GM21381 (cell line): Measurements from ENCODE around the gene TTC23L.

Experiments
- ATAC-seq: cut with Tn5 transposase; IDR thresholded peaks from one replicate; pipeline ENCODE4 v1.9.1; 2021; ENCODE audit warnings: mild to moderate bottlenecking, moderate library complexity; ENCODE audit not compliant: unreplicated experiment

Gene TTC23L

DNA sequence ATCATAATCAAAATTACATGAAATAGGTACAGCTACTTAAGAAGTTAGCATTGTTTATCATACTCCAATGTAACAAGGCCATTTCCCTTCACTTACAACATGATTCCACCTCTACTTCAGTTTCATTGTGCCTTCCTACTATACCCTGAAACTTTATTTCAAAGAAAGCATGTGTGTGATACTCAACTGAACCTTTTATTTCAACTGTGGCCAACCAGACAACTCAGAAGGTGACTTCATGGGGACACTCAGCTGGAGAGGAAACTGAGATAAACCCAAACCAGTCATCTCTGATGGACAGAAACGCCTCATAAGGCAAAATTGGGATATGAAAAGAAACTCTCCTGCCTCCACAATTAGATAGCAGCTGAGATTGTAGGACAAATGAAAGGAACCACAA, 5.9 kb upstream of the TTC23L start:
- ATAC-seq: no peak

DNA sequence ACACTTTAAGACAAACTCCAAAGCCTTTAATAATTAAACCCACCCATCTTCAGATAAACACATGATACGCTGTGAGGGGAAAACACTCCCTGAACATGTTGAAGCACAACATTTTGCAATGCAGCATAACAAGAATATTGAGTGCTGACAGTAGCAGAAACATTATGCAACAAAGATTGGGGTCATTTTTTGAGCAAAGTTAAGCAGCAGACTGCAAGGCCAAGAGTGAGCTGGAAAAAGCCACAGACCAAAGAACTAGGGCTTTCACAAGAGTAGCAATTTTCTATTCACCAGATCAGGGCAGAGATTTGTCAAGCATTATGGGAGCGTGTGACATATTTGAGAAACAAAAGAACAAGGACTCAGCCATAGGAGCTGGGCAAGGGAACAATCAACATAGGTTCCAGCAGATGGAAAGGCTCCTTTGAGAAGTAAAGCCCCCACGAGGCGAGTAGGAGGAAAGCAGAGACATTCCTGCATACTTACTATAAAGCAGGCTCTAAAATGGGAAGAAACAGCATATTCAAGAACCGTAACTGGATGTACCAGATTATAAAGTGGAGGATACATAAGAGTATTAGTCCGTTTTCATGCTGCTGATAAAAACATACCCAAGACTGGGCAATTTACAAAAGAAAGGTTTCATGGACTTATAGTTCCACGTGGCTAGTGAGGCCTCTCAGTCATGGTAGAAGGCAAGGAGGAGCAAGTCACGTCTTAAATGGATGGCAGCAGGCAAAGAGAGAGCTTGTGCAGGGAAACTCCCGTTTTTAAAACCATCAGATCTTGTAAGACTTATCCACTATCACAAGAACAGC, 4.8 kb upstream of the TTC23L start:
- no peak for ATAC-seq

DNA sequence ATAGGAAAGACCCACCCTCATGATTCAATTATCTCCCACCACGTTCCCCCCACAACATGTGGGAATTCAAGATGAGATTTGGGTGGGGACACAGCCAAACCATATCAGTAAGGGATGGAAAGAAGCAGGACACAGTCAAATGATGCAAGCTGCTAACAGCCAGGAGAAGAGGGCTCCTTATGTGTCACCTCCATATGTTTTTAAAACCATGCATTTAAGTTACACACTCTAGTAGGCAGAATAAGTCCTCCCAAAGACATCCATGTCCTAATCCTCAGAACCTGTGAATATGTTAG, 4.2 kb upstream of the TTC23L start:
- no peak for ATAC-seq

DNA sequence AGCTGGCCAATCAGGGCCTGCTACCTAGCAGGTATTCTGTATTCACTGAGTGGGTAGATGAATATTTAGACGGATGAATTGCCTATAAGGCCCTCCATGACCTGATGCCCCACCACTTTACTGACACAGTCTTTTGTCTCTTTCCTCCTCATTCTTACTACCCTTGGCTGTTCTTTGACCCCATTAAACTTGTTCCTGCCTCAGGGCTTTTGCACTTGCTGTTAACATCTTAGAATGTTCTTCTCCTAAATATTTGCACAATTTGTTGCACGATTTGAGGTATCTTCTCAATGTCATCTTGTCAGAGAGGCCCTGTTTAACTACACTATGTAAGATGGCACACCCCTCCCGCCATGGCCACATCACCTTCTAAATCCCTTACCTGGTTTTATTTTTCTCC, 3.3 kb upstream of the TTC23L start:
- ATAC-seq: no peak

DNA sequence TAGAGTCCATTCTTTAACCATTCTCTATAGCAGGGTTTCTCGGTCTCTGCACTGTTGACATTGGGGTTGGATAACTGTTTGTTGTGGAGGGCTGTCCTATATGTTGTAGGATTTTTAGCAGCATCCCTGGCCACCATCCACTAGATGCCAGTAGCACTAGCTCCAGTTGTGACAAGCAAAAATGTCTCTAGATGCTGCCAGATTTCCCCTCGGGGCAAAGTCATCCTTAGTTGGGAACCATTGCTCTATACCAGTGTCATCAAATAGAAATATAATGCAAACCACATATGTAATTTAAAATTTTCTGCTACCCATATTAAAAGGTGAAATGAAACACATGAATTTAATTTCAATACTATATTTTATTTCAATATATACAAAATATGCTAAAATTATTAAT, 2.9 kb downstream of the TTC23L start:
- ATAC-seq: no peak

DNA sequence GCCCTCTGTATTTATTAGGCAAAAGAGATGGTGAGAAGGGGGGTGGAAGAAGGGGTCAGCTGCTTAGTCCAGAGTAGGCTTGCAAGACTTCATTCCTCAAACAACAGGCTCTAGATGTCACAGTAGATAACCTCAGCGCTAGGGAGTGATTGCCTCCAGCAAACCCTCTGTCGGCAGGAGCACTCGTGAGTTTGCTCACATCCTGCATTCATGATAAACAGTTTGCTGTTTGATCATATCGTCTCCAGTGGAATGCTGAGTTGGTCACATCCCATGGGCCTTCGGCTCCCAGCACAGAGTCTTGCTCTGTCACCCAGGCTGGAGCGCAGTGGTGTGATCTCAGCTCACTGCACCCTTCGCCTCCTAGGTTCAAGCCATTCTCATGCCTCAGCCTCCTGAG, 3.6 kb downstream of the TTC23L start:
- no peak for ATAC-seq

DNA sequence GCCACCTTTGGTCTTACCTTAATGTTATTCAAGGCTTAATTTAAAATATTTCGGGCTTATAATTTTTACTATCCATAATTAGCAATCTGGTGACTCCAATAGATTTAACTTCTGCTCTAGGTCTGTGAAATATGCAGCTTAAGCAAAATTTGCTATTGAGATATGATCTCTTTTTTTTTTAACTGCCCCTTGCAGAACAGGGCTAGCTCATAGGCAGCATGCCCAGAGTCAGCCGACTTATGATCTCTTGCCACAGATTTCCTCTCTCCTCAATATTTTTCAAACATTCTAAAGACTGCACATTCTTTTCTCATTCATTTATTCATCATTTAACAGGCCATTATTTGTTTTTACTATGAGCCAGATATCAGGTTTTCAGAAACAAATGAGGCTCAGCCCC, 4.5 kb downstream of the TTC23L start:
- no peak for ATAC-seq

DNA sequence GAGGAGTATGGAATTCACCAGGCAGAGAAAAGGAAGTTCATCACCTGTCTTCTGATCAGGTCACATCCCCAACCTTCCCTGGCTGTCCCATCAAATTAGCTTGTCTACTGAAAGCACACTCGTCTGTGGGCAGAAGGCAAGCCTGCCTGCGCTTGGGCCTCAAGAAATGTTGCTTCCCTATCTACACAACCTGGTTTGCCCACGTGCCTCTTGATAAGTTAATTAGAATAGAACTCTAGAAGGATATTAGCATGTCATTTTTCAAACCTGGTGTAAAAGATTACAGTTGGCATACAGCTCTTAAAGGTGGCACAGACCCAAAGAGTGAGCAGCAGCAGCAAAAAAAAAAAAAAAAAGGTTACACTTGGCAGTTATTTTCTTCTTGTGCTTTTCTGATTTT, 5.1 kb downstream of the TTC23L start:
- no peak for ATAC-seq

DNA sequence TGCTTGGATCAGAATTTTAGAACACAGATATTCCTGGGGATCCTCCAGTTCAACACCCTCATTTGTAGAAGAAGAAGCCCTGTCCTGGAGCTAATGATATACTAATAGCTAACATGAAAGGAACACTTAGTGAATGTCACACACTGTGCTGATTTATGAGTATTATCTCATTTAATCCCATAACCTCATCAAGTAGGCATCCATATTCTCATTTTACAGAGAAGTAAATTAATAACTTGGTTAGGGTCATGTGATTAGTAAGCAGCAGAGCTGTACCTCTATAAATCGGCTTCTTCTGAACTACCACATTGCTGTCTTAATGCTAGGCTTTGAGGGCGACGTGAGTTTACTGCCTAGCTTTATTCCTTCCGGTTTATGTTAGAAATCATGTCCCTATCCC, 6.0 kb downstream of the TTC23L start:
- ATAC-seq: no peak

DNA sequence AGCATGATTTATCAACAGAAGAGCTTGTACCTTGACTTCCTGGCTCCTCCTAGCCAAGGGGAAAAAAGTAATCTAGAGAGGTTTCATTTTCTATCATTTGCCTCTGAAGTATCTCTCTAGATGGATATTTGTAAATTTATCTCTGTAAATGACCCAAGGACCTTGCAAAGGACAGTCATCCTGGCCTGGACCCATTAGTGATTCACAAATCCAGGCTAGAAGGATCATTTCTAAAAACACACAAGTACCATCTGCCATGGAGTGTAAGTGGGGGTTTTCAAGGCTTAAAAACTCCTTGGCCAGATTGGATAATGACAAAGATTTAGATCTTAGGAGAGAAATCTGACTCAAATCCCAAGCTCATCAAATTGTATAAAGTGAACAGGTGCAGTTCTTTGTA, 8.1 kb downstream of the TTC23L start:
- ATAC-seq: no peak

DNA sequence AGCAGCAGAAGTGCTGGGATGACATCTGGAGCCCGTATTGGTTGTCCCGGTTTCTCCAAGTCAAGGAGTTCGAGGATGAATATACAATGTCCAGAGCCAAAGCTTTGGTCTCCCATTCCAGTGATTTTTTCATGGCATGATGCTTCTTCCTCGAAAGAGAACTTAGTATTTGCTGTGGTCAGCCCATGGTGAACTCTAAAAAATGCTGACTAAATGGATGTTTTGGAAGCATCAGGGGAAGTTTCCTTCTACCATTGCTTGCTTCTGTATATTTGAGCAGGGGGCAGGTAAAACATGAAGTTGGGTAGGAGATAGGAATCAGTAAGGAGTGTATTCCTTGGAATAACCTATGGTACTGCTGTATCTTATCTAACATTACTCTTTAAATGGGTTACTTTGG, 8.6 kb downstream of the TTC23L start:
- ATAC-seq: no peak

DNA sequence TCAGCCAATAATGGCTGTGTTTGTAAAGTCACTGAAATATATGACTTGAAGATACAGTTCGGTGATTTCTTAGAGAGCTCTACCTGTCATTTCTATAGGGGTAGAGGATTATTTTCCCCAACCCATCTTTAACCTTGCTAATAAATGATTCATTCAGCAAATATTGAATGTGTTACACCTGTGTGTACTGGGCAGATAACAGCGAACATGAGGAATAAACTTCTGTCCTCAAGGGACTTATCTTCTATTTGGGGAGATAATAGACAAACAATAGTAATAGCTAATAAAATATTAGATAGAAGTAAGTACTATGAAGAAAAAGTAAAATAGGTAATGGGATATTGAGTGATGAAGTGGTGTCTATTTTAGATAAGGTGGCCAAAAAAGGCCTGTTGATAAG, 9.3 kb downstream of the TTC23L start:
- ATAC-seq: no peak

DNA sequence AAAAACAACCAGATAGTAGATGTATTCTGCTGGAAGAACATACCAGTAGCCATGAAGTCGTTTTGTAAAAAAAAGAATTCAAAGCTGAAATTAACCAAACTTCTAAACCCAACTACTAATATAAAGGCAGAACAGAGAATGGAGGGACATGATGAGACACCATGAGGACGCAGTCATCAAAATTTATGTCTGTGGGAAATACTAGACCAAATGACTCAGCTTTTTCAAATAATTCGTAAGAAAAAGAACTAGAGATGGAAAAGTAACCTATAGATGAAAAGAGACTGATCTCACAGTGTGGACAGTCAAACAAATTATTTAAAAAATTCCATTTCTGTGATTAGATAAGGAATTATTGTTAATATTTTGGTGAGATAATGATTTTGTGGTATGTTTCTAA, 10.3 kb downstream of the TTC23L start:
- ATAC-seq: no peak

DNA sequence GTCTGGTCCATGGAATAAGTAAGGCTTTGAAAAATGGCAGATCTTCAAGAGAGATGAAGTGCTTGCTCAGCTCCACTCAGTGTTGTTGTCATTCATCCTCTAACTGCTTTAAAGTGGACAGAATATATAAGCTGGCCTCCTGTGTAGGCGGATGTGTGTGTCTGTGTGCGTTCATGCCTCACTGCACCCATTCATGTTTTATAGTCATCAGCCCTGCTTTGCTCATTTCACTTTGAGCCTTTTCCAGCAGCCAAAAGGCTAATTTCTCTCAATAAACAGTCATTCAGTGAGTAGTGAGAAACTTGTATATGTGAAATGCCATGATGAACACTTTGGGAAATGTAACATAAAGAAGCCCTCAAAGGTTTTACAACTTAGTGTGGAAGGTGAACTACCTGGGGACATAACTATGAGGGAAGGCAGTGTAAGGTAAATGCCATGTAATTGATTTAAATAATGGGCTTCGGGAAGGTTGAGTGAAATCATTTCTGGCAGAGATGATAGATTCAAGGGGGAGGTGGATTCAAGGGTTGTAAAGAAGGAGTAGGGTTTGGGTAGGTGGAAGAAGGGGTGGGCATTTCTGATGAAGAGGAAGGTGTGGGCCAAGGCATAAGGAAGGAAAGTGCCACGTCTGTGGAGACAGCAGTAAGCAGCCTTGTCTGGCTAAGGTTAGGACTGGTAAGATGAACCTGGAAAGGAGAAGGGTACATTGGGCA, 15.7 kb downstream of the TTC23L start:
- peak; percentile 90 for ATAC-seq

DNA sequence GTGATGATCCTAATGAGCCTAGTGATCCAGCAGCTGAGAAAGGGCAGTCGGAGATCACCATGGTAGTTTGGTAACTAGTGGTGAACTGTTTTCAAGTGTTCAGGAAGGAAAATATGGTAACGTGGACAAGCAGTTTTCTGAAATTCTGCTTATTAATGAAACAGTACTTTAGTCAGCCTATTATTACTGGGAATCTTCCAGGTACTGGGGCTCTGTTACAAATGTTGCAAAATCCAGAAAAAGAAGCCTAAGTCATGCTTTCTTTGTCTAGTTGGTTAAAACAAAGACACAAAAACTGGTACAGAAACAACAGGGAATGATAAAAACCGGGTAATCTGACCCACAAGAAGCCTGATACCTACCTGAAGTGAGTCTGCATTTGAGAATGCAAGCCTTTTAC, 18.2 kb downstream of the TTC23L start:
- no peak for ATAC-seq

DNA sequence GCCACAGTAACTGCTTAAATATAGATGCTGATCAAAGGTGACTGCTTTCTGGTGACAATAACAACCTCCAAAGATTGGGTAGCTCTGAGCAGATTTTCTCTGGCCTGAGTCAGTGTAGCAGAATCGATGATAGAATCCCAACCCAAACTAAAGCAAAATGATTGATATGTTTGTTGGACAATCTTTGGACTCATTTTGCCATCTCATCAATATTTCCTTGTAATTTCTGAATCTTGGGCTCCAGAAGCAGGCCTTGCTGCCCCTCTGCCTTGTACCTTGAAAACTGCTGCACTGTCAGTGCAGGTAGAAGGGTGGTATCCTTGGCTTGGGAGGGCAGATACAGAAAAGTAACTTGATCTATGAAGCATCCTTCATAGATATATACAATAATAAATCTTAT, 18.9 kb downstream of the TTC23L start:
- ATAC-seq: no peak

DNA sequence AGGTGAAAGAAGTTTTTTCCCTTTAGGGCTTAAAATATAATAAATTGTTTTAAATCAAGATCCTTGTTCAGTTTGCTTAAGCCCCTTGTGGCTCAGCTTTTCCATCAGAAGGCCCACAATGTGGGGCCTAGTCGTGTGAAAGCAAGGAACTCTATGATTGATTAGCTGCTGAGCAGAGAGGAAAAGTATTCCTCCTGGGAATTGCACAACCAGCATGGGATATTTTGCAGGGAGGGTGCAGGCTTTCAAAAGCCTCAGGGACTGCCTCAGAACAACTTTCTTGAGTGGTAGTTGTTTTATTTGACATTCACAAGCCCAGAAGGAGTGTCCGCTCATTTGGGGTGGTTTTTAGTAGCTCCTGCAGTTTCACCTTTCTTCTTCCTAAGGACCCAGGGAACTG, 19.8 kb downstream of the TTC23L start:
- ATAC-seq: no peak

DNA sequence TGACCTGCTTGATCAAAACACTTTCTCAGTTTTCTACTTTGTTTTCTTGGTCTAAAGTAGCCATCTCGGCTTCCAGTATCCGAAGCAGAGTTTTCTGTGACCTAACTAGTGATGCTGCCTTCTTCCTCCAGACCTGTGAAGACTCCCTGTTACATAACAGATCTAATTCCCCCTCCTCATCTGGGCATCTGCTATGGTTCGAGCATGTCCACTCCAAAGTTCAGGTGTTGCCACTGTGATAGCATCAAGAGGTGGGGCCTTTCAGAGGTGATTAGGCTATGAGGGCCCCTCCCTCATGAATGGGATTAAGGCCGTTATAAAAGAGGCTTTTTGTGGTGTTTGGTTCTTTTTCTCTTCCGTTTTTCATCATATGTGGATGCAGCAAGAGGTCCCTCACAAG, 20.3 kb downstream of the TTC23L start:
- ATAC-seq: no peak

DNA sequence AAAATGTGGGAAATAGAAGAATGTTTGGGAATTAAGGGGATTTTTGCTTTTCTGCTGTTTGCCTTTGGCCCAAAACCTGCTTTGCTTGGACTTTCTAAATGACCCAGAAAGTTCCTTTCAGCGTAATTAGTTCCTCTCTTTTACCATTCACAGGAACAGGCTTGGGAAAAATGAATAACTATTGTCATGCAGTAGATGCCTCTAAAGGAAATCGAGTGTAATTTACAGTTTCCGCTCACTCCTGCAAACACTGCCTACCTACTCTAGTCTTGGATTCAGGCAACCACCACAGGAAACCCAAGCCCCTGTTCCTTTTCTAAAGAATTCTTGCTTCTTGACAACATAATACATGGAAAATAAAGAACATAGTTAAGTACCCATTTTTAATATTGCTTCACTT, 25.0 kb downstream of the TTC23L start:
- no peak for ATAC-seq

DNA sequence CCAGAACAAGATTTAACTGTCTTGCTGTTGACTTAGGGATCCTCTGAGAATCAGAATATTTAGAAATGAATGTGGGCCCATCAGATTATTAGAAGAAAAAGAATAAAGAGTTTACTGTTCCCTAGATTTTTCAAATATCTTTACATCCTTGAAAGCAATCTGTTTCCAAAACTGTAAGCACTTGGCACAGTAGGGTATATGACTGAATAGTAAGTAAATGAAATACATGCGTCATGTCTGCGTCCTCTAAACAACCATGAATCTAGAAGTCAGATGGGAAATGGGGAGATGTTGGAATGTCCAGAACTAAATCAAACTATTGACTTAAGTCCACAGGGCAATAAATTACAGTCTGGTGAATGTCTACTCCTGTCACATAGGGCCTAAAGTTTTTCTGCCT, 26.1 kb downstream of the TTC23L start:
- no peak for ATAC-seq

DNA sequence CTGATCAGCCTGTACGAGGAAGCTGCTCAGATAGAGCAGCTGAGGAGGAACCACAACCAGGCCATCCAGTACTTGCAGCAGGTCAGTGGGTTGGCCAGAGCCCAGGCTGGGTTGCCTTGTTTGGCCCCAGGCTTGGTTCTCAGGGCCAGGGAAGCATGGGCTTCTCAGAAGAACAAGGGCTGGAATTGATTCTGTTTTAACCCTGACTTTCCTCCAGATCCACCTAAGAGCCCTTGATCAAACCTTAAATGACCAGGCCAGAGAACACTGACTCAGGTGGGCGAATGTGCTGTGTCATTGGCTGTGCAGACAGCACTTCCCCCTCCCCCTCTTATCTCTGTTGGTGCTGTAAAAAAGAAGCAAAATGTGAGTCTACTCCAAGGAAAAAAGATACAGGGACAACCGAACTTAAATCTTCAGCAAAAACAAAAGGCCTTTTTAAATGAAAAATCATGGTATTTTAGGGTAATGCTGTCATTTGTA, 28.1 kb downstream of the TTC23L start:
- ATAC-seq: no peak

DNA sequence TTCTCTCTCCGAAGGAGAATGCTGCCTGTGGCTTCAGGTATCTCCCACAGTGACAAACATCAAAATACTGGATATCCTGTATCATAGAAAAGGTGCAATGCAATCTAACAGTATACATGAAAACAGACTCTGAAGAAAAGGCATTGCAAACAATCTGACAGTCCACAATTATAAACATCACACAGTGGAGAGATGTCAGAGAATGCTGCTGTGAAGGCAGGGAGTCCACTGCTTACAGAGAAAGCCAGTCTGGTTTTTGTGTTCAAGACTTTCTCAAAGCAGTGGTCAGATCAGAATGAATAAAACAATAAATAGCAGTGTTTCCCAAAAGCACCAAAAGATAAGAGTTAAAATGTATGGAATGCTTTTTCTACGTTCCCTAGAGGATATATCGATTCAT, 28.7 kb downstream of the TTC23L start:
- no peak for ATAC-seq

DNA sequence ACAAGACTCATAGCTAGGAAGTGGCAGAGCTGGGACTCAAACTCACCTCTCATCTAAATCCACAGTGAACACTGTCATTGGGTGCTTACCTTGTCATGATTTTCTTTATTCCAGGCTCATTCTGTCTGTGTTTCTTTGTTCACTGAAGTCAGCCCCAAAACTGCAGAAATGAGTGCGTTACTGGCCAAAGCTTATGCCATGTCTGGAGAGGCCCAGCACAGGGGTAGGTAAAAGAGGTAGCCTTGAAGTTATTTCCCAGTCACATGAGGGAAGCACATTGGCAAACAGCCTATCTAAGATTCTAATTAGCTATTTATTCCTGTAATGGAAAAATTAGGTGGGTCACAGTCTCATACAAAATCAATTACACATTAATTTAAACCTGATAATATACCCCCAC, 29.8 kb downstream of the TTC23L start:
- no peak for ATAC-seq
